HepG2 (cell line): ENCODE results near the gene INHBC. TPM values are rescaled to one million over a fixed set of nuclear protein-coding genes. Genes with fewer than 3 reads are reported as not detected.

Source experiments
- CHD4 ChIP-seq: fragments of 200-600 bp; sonication (generic); IDR thresholded peaks from 2 replicates; pipeline ENCODE4 v1.7.0; 2017; ENCODE audit warnings: mild to moderate bottlenecking, low read length, borderline replicate concordance
- DNMT3B ChIP-seq: conservative IDR thresholded peaks from 2 replicates; pipeline ENCODE4 v1.6.1; 2016; ENCODE audit warnings: missing biosample characterization, control low read depth
- HIVEP1 ChIP-seq: sonication (generic); formaldehyde crosslinking; IDR thresholded peaks from 2 replicates; pipeline ENCODE4 v1.4.0; 2020; ENCODE audit warnings: mild to moderate bottlenecking, missing genetic modification reagents
- JARID2 ChIP-seq: sonication (generic); formaldehyde crosslinking; IDR thresholded peaks from 2 replicates; pipeline ENCODE4 v1.8.1; 2023; ENCODE audit warnings: missing genetic modification reagents, inconsistent platforms; ENCODE audit not compliant: insufficient replicate concordance
- JUNB ChIP-seq: sonication (generic); formaldehyde crosslinking; IDR thresholded peaks from 2 replicates; pipeline ENCODE4 v1.8.0; 2022; ENCODE audit warnings: missing genetic modification reagents, mild to moderate bottlenecking, borderline replicate concordance
- MLLT10 ChIP-seq: sonication (generic); formaldehyde crosslinking; IDR thresholded peaks from 2 replicates; pipeline ENCODE4 v1.4.0; 2020; ENCODE audit warnings: missing genetic modification reagents
- PHF21A ChIP-seq: sonication (generic); formaldehyde crosslinking; IDR thresholded peaks from 2 replicates; pipeline ENCODE4 v1.5.0; 2020; ENCODE audit warnings: mild to moderate bottlenecking, missing genetic modification reagents
- RAD21 ChIP-seq: fragments of 450-650 bp; formaldehyde crosslinking; IDR thresholded peaks from 2 replicates; pipeline ENCODE4 v1.5.0; 2020; ENCODE audit warnings: mild to moderate bottlenecking
- SMAD3 ChIP-seq: sonication (generic); formaldehyde crosslinking; IDR thresholded peaks from 2 replicates; pipeline ENCODE4 v1.4.0; 2020; ENCODE audit warnings: missing genetic modification reagents
- TCF12 ChIP-seq, 2 experiments: fragments of 450-650 bp in 1 of 2; sonication (generic) in 1 of 2; formaldehyde crosslinking in 1 of 2; IDR thresholded peaks; 2 replicates each; pipeline versions ENCODE4 v1.6.1 to v1.8.0; 2017 to 2022; ENCODE audit warnings: antibody characterized with exemption in 1 of 2, mild to moderate bottlenecking in 1 of 2, missing genetic modification reagents in 1 of 2, moderate library complexity in 1 of 2
- ZNF136 ChIP-seq: sonication (generic); formaldehyde crosslinking; IDR thresholded peaks from 2 replicates; pipeline ENCODE4 v1.8.1; 2022; ENCODE audit warnings: low read depth, mild to moderate bottlenecking, moderate library complexity, missing genetic modification reagents
- ZNF451 ChIP-seq: sonication (generic); formaldehyde crosslinking; IDR thresholded peaks from 2 replicates; pipeline ENCODE4 v1.5.0; 2020; ENCODE audit warnings: mild to moderate bottlenecking, missing genetic modification reagents
- ZNF567 ChIP-seq: sonication (generic); formaldehyde crosslinking; IDR thresholded peaks from 2 replicates; pipeline ENCODE4 v1.8.1; 2023; ENCODE audit warnings: mild to moderate bottlenecking, missing genetic modification reagents, borderline replicate concordance
- polyA plus RNA-seq, 8 experiments: library from polyadenylated mRNA; depleted of rRNA in 3 of 8; stranded (reverse) in 7 of 8; unstranded in 1 of 8; fragments of >200 nt; fragmentation: Illumina TruSeq in 4 of 8; extraction: Trizol in 4 of 8; gene quantifications; 2 replicates each; pipeline versions ENCODE4 v1.2.1 to v1.2.3, GENCODE V29; 2011 to 2016; ENCODE audit warnings: low read depth in 4 of 8, missing spikeins in 1 of 8, mixed read lengths in 1 of 8; ENCODE audit not compliant: insufficient read depth in 1 of 8
- total RNA-seq, 5 experiments: library from RNA; depleted of rRNA; stranded (reverse); fragments of >200 nt; fragmentation: Illumina TruSeq; extraction: Trizol; gene quantifications; 2 replicates each; pipeline ENCODE4 v1.2.3, GENCODE V29; 2016; ENCODE audit warnings: low read depth in 1 of 5
- TF ChIP-seq, protein P1 (sequence below): sonication (generic); formaldehyde crosslinking; IDR thresholded peaks from 2 replicates; pipeline ENCODE4 v1.4.0; 2020; ENCODE audit warnings: missing genetic modification reagents, mild to moderate bottlenecking, borderline replicate concordance
- TF ChIP-seq, protein P2 (sequence below): sonication (generic); formaldehyde crosslinking; IDR thresholded peaks from 2 replicates; pipeline ENCODE4 v1.4.0; 2020; ENCODE audit warnings: missing genetic modification reagents
- TF ChIP-seq, protein P3 (sequence below): sonication (generic); formaldehyde crosslinking; IDR thresholded peaks from 2 replicates; pipeline ENCODE4 v1.5.0; 2020; ENCODE audit warnings: missing genetic modification reagents, mild to moderate bottlenecking, borderline replicate concordance
- TF ChIP-seq, protein P4 (sequence below): sonication (generic); formaldehyde crosslinking; IDR thresholded peaks from 2 replicates; pipeline ENCODE4 v1.4.0; 2020; ENCODE audit warnings: missing genetic modification reagents
- TF ChIP-seq, protein P5 (sequence below): sonication (generic); formaldehyde crosslinking; IDR thresholded peaks from 2 replicates; pipeline ENCODE4 v1.8.0; 2022; ENCODE audit warnings: missing genetic modification reagents, low read depth, mild to moderate bottlenecking, borderline replicate concordance

INHBC gene
- total and polyA plus RNA-seq, 2 of the 13 experiments (the other 11 are each of a cell fraction or from before 2014, with no cell fraction given) = 1.8 to 13.8 TPM

DNA sequence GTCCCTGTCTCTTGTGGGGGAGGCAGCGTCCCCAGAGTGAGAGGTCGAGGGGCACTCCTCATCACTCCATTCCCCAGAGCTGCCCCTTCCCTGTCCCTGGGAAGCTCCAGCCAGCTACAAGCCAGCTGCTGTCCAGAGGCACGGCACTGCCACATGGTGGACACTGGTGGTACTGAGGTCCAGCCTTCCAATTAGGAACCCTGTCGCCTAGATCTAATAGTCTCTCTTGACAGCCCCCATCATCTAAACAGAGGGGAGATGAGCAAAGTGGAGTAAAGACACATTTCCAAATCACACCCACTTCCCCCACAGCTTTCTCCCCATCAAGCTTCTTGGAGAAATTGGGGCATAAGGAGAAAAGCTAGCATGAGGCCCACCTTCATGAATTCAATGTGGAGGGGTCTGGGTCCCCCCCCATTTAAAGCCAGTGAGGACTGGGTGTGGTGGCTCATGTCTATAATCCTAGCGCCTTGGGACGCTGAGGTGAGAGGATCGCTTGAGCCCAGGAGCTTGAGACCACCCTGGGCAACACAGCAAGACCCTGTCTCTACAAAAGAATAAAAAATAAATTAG, 18.4 kb downstream of the INHBC start (continued):
- TF ChIP-seq, protein P1, sequence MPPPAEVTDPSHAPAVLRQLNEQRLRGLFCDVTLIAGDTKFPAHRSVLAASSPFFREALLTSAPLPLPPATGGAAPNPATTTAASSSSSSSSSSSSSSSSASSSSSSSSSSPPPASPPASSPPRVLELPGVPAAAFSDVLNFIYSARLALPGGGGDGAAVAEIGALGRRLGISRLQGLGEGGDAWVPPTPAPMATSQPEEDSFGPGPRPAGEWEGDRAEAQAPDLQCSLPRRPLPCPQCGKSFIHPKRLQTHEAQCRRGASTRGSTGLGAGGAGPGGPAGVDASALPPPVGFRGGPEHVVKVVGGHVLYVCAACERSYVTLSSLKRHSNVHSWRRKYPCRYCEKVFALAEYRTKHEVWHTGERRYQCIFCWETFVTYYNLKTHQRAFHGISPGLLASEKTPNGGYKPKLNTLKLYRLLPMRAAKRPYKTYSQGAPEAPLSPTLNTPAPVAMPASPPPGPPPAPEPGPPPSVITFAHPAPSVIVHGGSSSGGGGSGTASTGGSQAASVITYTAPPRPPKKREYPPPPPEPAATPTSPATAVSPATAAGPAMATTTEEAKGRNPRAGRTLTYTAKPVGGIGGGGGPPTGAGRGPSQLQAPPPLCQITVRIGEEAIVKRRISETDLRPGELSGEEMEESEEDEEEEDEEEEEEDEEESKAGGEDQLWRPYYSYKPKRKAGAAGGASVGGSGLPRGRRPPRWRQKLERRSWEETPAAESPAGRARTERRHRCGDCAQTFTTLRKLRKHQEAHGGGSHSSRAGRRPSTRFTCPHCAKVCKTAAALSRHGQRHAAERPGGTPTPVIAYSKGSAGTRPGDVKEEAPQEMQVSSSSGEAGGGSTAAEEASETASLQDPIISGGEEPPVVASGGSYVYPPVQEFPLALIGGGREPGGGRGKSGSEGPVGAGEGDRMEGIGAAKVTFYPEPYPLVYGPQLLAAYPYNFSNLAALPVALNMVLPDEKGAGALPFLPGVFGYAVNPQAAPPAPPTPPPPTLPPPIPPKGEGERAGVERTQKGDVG = no peak
- no peak for TF ChIP-seq PHF21A (CRISPR knock-in tag)
- TF ChIP-seq MLLT10 (CRISPR knock-in tag) = no peak
- TF ChIP-seq, protein P2, sequence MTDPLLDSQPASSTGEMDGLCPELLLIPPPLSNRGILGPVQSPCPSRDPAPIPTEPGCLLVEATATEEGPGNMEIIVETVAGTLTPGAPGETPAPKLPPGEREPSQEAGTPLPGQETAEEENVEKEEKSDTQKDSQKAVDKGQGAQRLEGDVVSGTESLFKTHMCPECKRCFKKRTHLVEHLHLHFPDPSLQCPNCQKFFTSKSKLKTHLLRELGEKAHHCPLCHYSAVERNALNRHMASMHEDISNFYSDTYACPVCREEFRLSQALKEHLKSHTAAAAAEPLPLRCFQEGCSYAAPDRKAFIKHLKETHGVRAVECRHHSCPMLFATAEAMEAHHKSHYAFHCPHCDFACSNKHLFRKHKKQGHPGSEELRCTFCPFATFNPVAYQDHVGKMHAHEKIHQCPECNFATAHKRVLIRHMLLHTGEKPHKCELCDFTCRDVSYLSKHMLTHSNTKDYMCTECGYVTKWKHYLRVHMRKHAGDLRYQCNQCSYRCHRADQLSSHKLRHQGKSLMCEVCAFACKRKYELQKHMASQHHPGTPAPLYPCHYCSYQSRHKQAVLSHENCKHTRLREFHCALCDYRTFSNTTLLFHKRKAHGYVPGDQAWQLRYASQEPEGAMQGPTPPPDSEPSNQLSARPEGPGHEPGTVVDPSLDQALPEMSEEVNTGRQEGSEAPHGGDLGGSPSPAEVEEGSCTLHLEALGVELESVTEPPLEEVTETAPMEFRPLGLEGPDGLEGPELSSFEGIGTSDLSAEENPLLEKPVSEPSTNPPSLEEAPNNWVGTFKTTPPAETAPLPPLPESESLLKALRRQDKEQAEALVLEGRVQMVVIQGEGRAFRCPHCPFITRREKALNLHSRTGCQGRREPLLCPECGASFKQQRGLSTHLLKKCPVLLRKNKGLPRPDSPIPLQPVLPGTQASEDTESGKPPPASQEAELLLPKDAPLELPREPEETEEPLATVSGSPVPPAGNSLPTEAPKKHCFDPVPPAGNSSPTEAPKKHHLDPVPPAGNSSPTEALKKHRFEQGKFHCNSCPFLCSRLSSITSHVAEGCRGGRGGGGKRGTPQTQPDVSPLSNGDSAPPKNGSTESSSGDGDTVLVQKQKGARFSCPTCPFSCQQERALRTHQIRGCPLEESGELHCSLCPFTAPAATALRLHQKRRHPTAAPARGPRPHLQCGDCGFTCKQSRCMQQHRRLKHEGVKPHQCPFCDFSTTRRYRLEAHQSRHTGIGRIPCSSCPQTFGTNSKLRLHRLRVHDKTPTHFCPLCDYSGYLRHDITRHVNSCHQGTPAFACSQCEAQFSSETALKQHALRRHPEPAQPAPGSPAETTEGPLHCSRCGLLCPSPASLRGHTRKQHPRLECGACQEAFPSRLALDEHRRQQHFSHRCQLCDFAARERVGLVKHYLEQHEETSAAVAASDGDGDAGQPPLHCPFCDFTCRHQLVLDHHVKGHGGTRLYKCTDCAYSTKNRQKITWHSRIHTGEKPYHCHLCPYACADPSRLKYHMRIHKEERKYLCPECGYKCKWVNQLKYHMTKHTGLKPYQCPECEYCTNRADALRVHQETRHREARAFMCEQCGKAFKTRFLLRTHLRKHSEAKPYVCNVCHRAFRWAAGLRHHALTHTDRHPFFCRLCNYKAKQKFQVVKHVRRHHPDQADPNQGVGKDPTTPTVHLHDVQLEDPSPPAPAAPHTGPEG (CRISPR knock-in tag) = no peak
- peak; percentile 65; the same call in 1 of the 2 replicates for TF ChIP-seq HIVEP1 (CRISPR knock-in tag)
- TF ChIP-seq SMAD3 (CRISPR knock-in tag) = peak; percentile 81
- no peak for TF ChIP-seq JARID2 (CRISPR knock-in tag)
- TF ChIP-seq, protein P3, sequence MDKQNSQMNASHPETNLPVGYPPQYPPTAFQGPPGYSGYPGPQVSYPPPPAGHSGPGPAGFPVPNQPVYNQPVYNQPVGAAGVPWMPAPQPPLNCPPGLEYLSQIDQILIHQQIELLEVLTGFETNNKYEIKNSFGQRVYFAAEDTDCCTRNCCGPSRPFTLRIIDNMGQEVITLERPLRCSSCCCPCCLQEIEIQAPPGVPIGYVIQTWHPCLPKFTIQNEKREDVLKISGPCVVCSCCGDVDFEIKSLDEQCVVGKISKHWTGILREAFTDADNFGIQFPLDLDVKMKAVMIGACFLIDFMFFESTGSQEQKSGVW = no peak
- TF ChIP-seq, protein P4, sequence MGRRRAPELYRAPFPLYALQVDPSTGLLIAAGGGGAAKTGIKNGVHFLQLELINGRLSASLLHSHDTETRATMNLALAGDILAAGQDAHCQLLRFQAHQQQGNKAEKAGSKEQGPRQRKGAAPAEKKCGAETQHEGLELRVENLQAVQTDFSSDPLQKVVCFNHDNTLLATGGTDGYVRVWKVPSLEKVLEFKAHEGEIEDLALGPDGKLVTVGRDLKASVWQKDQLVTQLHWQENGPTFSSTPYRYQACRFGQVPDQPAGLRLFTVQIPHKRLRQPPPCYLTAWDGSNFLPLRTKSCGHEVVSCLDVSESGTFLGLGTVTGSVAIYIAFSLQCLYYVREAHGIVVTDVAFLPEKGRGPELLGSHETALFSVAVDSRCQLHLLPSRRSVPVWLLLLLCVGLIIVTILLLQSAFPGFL (CRISPR knock-in tag) = no peak
- no peak for TF ChIP-seq JUNB (CRISPR knock-in tag)
- TF ChIP-seq ZNF567 (CRISPR knock-in tag) = peak; percentile 27; the same call in 1 of the 2 replicates
- TF ChIP-seq ZNF451 (CRISPR knock-in tag) = 0 out of 2 replicates have a peak, but pooled peaks have one; percentile 17
- TF ChIP-seq, protein P5, sequence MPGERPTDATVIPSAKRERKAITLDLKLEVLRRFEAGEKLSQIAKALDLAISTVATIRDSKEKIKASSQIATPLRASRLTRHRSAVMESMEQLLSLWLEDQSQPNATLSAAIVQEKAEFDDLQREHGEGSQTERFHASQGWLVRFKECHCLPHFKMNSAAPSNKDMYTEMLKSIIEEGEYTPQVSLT = no peak
- TF ChIP-seq DNMT3B (CRISPR knock-in tag) = no peak
- TF ChIP-seq CHD4 = no peak
- TF ChIP-seq RAD21 (CRISPR knock-in tag) = peak; percentile 91
- no peak for TF ChIP-seq TCF12 (IDR thresholded peaks at IDR 0.05)
- no peak for TF ChIP-seq TCF12 (CRISPR knock-in tag; IDR thresholded peaks at IDR 0.05)
- TF ChIP-seq ZNF136 = no peak
